RWPE2 (cell line): ENCODE data around the gene LRMDA.

Experiments used
- ATAC-seq: fragments of 200-7000 bp; cut with Tn5 transposase; 3 replicates; pipeline ENCODE4 v1.9.1; 2021; ENCODE audit warnings: low read depth
- DNase-seq: peaks from one replicate; pipeline ENCODE4 v3.0.0-alpha.2; 2020; ENCODE audit warnings: low spot score
- H3K27ac ChIP-seq: fragments of 450-650 bp; 2 replicates; pipeline ENCODE4 v1.5.1; 2017; ENCODE audit warnings: mild to moderate bottlenecking; ENCODE audit not compliant: poor library complexity, severe bottlenecking
- H3K27me3 ChIP-seq: fragments of 250-450 bp; sonication (Bioruptor Pico); 2 replicates; pipeline ENCODE4 v1.5.1; 2021; ENCODE audit warnings: mild to moderate bottlenecking, moderate library complexity; ENCODE audit not compliant: insufficient read depth, poor library complexity, severe bottlenecking
- H3K36me3 ChIP-seq: fragments of 250-450 bp; sonication (Bioruptor Pico); 2 replicates; pipeline ENCODE4 v1.5.1; 2020; ENCODE audit warnings: low read depth, mild to moderate bottlenecking, moderate library complexity
- H3K4me1 ChIP-seq: fragments of 250-450 bp; sonication (Bioruptor Pico); 2 replicates; pipeline ENCODE4 v1.5.1; 2021; ENCODE audit warnings: mild to moderate bottlenecking, moderate library complexity; ENCODE audit not compliant: insufficient read depth, poor library complexity, severe bottlenecking
- H3K4me3 ChIP-seq: fragments of 250-450 bp; sonication (Bioruptor Pico); 2 replicates; pipeline ENCODE4 v1.5.1; 2021; ENCODE audit warnings: mild to moderate bottlenecking, moderate library complexity; ENCODE audit not compliant: severe bottlenecking
- H3K9me3 ChIP-seq: fragments of 250-450 bp; sonication (Bioruptor Pico); 2 replicates; pipeline ENCODE4 v1.5.1; 2021; ENCODE audit warnings: mild to moderate bottlenecking, moderate library complexity; ENCODE audit not compliant: severe bottlenecking
- CTCF ChIP-seq: fragments of 450-650 bp; IDR thresholded peaks from one replicate; pipeline ENCODE4 v1.5.1; 2017; ENCODE audit warnings: mild to moderate bottlenecking, moderate library complexity; ENCODE audit not compliant: poor library complexity, severe bottlenecking

LRMDA gene

GRCh38 chr10:75994357-75995040, 563.1 kb downstream of the LRMDA start:
- H3K27ac ChIP-seq: no peak overlapping the region
- TF ChIP-seq CTCF: no peak
- no peak overlapping the region for H3K4me3 ChIP-seq
- H3K27me3 ChIP-seq: peaks cover 3% of the 10 kb centered on the region
- H3K36me3 ChIP-seq: no peaks in the 10 kb centered on the region
- no peak for ATAC-seq
- no peaks in the 10 kb centered on the region for H3K9me3 ChIP-seq
- no peaks in the 10 kb centered on the region for H3K4me1 ChIP-seq
- no peak for DNase-seq

GRCh38 chr10:75995041-75995430, 563.6 kb downstream of the LRMDA start:
- no peak for TF ChIP-seq CTCF
- ATAC-seq (no peak), DNase-seq (no peak)
- no peaks in the 10 kb centered on the region for H3K9me3 ChIP-seq
- H3K4me1 ChIP-seq: no peaks in the 10 kb centered on the region
- H3K27ac ChIP-seq: no peak overlapping the region
- H3K27me3 ChIP-seq: peaks cover 3% of the 10 kb centered on the region
- no peak overlapping the region for H3K4me3 ChIP-seq
- no peaks in the 10 kb centered on the region for H3K36me3 ChIP-seq

- H3K4me3 ChIP-seq: no peak overlapping the region
- no peak overlapping the region for H3K27ac ChIP-seq
- H3K27me3 ChIP-seq: peaks cover 3% of the 10 kb centered on the region
- H3K9me3 ChIP-seq: no peaks in the 10 kb centered on the region
- H3K36me3 ChIP-seq: no peaks in the 10 kb centered on the region
- TF ChIP-seq CTCF: no peak
- no peaks in the 10 kb centered on the region for H3K4me1 ChIP-seq
- no peak for ATAC-seq
- DNase-seq: no peak
Measured at GRCh38 chr10:75995720-75996119, 564.3 kb downstream of the LRMDA start.

GRCh38 chr10:75999001-75999400, 567.6 kb downstream of the LRMDA start:
- DNase-seq (no peak), ATAC-seq (no peak)
- Histone ChIP-seq H3K4me1 (no peaks in the 10 kb centered on the region), H3K27me3 (peaks cover 3% of the 10 kb centered on the region), H3K4me3 (no peak overlapping the region), H3K9me3 (no peaks in the 10 kb centered on the region), H3K27ac (no peak overlapping the region), H3K36me3 (no peaks in the 10 kb centered on the region)
- no peak for TF ChIP-seq CTCF

GRCh38 chr10:75999515-76000209, 568.2 kb downstream of the LRMDA start:
- Histone ChIP-seq H3K36me3 (no peaks in the 10 kb centered on the region), H3K4me3 (no peak overlapping the region), H3K4me1 (no peaks in the 10 kb centered on the region), H3K27ac (no peak overlapping the region), H3K9me3 (no peaks in the 10 kb centered on the region), H3K27me3 (peaks cover 3% of the 10 kb centered on the region)
- TF ChIP-seq CTCF: no peak
- DNase-seq: no peak
- ATAC-seq: no peak
